Measurements from ENCODE around the gene ACTL7B.
"Not testable (repeated sequence)": the region's sequence is repeated elsewhere in the genome, so short reads cannot be mapped to it uniquely, and the experiment has no call there.

The ACTL7B gene

DNA sequence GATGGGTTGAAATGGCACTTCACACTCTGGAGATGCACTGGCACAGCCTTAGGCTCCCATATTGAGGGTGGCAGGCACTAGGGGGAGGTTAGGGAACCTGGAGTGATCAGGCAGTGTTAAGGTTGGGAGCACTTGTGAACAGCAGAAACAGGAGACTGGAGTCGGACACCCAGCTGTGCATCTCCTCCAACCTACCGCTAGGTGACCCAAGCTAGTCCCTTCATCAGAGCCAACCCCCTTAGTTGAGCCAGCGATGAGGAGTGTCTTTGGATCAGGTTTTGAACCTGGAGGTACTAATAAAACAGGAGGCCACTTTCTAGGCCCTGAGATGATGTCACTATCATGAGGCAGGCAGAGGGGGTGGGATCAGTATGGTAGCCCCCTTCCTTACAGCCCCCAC lies 1.7 kb downstream of the ACTL7B start:
- H3K27me3 ChIP-seq (ENCODE audit: control insufficient read depth, insufficient read depth, low read length): no peaks in the 10 kb centered on the region
- H3K9ac ChIP-seq (ENCODE audit: low read length): no peak overlapping the region
- no peaks in the 10 kb centered on the region for H3K9me3 ChIP-seq (ENCODE audit: control insufficient read depth, low read depth, low read length)
- H3K4me1 ChIP-seq (ENCODE audit: control insufficient read depth, low read depth, low read length): no peaks in the 10 kb centered on the region
- H3K36me3 ChIP-seq (ENCODE audit: control insufficient read depth, low read depth, low read length): no peaks in the 10 kb centered on the region
- no peak overlapping the region for H3K27ac ChIP-seq (ENCODE audit: low read length)
- H3K4me3 ChIP-seq (ENCODE audit: low read length): no peak overlapping the region

DNA sequence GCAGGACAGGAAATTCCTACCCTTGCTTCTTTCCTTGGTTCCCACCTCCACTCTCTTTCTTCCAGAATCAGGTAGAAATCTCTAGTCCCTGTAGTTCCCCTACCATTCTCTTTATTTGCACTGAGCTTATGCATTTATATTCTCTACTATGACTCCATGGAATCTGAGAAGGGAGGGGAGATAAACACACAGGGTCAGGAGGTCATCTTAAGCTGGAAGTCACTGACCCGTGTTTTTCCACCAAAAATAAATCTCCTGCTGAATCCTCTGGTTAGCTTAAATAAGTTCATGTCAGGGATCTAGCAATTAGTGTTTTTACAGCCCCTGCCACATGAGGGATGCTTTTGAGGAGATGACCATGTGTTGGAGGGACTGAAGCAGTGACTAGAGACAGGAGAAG lies 3.7 kb downstream of the ACTL7B start:
- Histone ChIP-seq H3K27me3 (ENCODE audit: control insufficient read depth, insufficient read depth, low read length) (no peaks in the 10 kb centered on the region), H3K36me3 (ENCODE audit: control insufficient read depth, low read depth, low read length) (no peaks in the 10 kb centered on the region), H3K4me1 (ENCODE audit: control insufficient read depth, low read depth, low read length) (no peaks in the 10 kb centered on the region), H3K27ac (ENCODE audit: low read length) (no peak overlapping the region), H3K4me3 (ENCODE audit: low read length) (no peak overlapping the region), H3K9me3 (ENCODE audit: control insufficient read depth, low read depth, low read length) (no peaks in the 10 kb centered on the region), H3K9ac (ENCODE audit: low read length) (no peak overlapping the region)

DNA sequence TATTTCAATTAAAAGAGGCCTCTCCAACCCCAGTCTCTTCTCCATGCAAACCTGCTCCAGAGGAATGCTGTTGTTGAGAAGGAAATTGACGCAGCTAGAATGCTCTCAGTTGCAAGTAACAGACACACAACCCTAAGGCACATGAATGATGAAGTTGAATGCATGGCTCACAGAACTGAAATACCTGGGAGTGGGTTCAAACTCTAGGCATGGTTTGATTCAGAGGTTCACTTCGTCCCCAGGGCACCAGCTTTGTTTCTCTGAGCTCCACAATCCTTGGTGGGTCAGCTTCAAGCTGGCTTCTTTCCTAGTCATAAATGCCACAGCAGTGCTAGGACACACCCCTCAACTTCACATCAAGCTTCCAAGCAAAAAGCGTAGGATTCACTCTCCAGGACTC lies 4.6 kb downstream of the ACTL7B start:
- Histone ChIP-seq H3K27ac (ENCODE audit: low read length) (no peak overlapping the region), H3K36me3 (ENCODE audit: control insufficient read depth, low read depth, low read length) (no peaks in the 10 kb centered on the region), H3K4me1 (ENCODE audit: control insufficient read depth, low read depth, low read length) (no peaks in the 10 kb centered on the region)

DNA sequence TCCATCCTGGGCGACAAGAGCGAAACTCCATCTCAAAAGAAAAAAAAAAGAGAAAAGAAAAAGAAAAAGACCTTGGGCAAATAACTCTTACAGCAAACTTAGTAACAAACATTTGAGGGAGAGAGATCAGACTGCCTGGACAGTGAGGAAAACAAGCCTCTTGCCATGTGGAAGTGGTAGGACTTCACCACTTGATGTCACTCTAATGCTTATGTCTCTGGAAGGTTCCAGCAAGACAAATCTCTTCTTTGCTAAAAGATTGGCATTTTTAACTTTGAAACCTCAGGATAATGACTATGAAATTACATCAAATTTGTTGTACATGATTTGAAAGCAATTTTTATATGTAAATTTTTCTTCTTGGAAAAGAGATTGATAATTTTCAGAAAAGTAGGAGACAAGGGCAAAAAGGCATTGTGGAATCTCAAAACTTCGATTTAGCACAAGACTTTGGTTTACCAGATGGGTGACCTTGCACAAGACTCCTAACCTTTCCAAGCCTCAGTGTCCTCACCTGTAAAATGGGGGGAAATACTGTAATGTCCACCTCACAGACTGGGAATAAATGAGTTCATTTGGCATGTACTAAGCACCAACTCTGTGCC lies 5.4 kb downstream of the ACTL7B start:
- Histone ChIP-seq H3K27me3 (ENCODE audit: control insufficient read depth, insufficient read depth, low read length) (no peaks in the 10 kb centered on the region), H3K9ac (ENCODE audit: low read length) (no peak overlapping the region), H3K4me1 (ENCODE audit: control insufficient read depth, low read depth, low read length) (no peaks in the 10 kb centered on the region), H3K36me3 (ENCODE audit: control insufficient read depth, low read depth, low read length) (no peaks in the 10 kb centered on the region), H3K27ac (ENCODE audit: low read length) (no peak overlapping the region), H3K9me3 (ENCODE audit: control insufficient read depth, low read depth, low read length) (no peaks in the 10 kb centered on the region), H3K4me3 (ENCODE audit: low read length) (no peak overlapping the region)

More for the DNA sequence above, 4.6 kb downstream of the ACTL7B start:
- Histone ChIP-seq H3K9me3 (ENCODE audit: control insufficient read depth, low read depth, low read length) (no peaks in the 10 kb centered on the region), H3K9ac (ENCODE audit: low read length) (no peak overlapping the region), H3K4me3 (ENCODE audit: low read length) (no peak overlapping the region), H3K27me3 (ENCODE audit: control insufficient read depth, insufficient read depth, low read length) (no peaks in the 10 kb centered on the region)

DNA sequence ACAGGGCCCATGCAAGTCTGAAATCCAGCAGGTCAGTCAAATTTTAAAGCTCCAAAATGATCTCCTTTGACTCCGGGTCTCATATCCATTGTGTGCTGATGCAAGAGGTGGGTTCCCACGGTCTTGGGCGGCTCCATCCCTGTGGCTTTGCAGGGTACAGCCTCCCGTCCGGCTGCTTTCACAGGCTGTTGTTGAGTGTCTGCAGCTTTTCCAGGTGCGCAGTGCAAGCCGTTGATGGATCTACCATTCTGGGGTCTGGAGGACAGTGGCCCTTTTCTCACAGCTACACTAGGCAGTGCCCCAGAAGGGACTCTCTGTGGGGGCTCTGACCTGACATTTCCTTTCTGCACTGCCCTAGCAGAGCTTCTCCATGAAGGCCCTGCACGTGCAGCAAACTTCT lies 7.5 kb downstream of the ACTL7B start:
- H3K9ac ChIP-seq (ENCODE audit: low read length); H3K9me3 ChIP-seq (ENCODE audit: control insufficient read depth, low read depth, low read length); H3K27ac ChIP-seq (ENCODE audit: low read length); H3K4me1 ChIP-seq (ENCODE audit: control insufficient read depth, low read depth, low read length); H3K4me3 ChIP-seq (ENCODE audit: low read length); H3K27me3 ChIP-seq (ENCODE audit: control insufficient read depth, insufficient read depth, low read length); H3K36me3 ChIP-seq (ENCODE audit: control insufficient read depth, low read depth, low read length): not testable (repeated sequence)

DNA sequence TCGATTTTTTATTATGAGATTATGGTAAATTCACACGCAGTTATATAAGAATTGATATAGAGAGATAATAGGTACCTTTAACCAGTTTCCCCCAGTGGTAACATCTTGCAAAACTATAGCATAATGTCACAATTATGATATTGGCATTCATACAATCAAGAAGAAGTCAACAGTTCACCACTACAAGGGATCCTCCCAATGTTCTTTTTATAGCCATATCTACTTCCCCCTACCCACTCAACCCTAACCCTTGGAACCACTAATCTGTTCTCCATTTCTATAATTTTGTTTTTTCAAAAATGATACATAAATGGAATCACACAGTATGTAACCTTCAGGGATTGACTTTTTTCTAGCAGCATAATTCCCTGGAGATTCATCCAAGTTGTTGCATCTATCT lies 9.8 kb downstream of the ACTL7B start:
- H3K27ac ChIP-seq (ENCODE audit: low read length): no peak overlapping the region
- H3K4me3 ChIP-seq (ENCODE audit: low read length): no peak overlapping the region
- H3K4me1 ChIP-seq (ENCODE audit: control insufficient read depth, low read depth, low read length): no peaks in the 10 kb centered on the region
- H3K36me3 ChIP-seq (ENCODE audit: control insufficient read depth, low read depth, low read length): no peaks in the 10 kb centered on the region
- no peak overlapping the region for H3K9ac ChIP-seq (ENCODE audit: low read length)
- no peaks in the 10 kb centered on the region for H3K9me3 ChIP-seq (ENCODE audit: control insufficient read depth, low read depth, low read length)
- H3K27me3 ChIP-seq (ENCODE audit: control insufficient read depth, insufficient read depth, low read length): no peaks in the 10 kb centered on the region

DNA sequence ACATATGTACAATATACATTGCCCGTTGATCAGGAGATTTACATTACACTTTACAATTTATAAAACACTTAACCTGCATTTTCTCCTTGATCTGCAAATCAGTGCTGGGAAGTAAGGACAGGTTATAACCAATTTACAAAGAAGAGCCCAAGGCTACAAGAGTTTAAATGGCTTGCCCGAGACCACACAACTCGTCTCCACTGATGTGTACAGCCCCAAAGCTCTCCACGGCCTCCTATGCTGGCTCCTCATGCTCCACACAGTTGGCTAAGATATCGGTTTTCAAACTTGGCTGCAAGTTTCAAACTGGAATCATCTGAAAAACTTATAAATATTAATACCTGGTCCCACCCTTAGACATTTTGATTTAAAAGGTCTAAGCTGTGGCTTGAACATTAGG lies 10.3 kb downstream of the ACTL7B start:
- no peak overlapping the region for H3K4me3 ChIP-seq (ENCODE audit: low read length)
- H3K9ac ChIP-seq (ENCODE audit: low read length): no peak overlapping the region
- H3K4me1 ChIP-seq (ENCODE audit: control insufficient read depth, low read depth, low read length): no peaks in the 10 kb centered on the region
- no peaks in the 10 kb centered on the region for H3K9me3 ChIP-seq (ENCODE audit: control insufficient read depth, low read depth, low read length)
- H3K36me3 ChIP-seq (ENCODE audit: control insufficient read depth, low read depth, low read length): no peaks in the 10 kb centered on the region
- H3K27ac ChIP-seq (ENCODE audit: low read length): no peak overlapping the region
- no peaks in the 10 kb centered on the region for H3K27me3 ChIP-seq (ENCODE audit: control insufficient read depth, insufficient read depth, low read length)

DNA sequence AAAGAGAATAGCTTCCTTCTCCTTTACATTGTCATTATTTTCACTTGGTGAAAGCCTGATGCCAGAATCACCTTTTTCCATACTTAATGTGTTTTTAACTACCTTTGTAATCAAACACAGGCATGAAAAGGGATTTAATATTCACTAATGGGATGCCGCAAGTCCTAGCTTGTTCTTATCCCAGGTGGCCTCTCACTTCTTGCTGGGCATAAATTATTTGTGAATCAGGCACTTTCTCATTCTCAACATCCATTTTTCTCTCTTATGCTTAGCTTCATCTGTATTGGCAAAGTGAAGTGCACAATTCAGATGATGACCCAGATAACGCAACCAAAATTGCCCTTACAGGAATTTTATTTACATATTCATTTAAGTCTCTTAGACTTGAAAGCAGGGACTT lies 10.9 kb downstream of the ACTL7B start:
- no peaks in the 10 kb centered on the region for H3K4me1 ChIP-seq (ENCODE audit: control insufficient read depth, low read depth, low read length)
- no peak overlapping the region for H3K27ac ChIP-seq (ENCODE audit: low read length)
- no peak overlapping the region for H3K4me3 ChIP-seq (ENCODE audit: low read length)
- H3K9ac ChIP-seq (ENCODE audit: low read length): no peak overlapping the region
- H3K9me3 ChIP-seq (ENCODE audit: control insufficient read depth, low read depth, low read length): no peaks in the 10 kb centered on the region
- H3K27me3 ChIP-seq (ENCODE audit: control insufficient read depth, insufficient read depth, low read length): no peaks in the 10 kb centered on the region
- H3K36me3 ChIP-seq (ENCODE audit: control insufficient read depth, low read depth, low read length): no peaks in the 10 kb centered on the region

DNA sequence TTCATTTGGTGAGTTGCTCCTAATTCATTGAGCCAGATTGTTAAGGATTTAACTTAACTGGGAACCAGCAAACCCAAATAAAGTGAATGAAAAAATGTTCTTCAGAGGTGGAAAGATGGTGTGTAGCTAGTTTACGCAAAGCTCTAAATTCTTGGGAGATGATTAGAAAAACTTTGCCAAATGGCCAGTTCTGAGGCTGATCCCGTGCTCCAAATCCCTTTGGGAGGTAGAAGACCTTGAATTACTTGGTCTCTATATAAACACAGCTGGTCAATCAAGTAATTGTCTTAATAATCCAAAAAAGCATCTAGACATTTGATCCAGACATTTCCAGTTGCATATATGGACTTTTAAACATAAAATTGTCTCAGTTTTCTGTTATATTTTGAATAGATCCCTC lies 11.4 kb downstream of the ACTL7B start:
- Histone ChIP-seq H3K4me1 (ENCODE audit: control insufficient read depth, low read depth, low read length) (no peaks in the 10 kb centered on the region), H3K36me3 (ENCODE audit: control insufficient read depth, low read depth, low read length) (no peaks in the 10 kb centered on the region), H3K9ac (ENCODE audit: low read length) (no peak overlapping the region), H3K9me3 (ENCODE audit: control insufficient read depth, low read depth, low read length) (no peaks in the 10 kb centered on the region), H3K27ac (ENCODE audit: low read length) (no peak overlapping the region), H3K27me3 (ENCODE audit: control insufficient read depth, insufficient read depth, low read length) (no peaks in the 10 kb centered on the region), H3K4me3 (ENCODE audit: low read length) (no peak overlapping the region)

DNA sequence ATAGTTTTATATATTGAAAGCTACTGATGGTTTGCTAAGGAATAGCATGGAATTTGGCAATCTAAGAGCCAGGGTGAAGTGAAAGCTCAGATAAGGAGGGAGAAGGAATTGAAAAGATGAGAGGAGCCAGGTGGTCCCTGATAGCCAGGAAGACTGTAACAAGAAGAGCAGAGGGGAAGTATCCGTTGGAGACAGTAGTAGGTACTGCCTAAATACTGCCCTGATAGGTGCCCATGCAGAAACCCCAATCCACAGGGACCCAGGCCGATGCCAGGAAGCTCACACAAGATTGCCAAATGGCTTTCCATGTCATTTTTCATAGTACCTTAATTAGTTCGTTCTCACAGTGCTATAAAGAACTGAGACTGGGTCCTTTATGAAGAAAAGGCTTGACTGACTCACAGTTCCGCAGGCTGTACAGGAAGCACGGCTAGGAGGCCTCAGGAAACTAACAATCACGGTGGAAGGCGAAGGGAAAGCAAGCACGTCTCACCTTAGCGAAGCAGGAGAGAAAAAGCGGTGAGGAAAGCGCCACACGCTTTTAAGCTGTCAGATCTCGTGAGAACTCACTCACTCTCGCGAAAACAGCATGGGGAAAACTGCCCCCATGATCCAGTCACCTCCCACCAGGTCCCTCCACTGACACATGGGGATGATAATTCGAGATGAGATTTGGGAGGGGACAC lies 13.0 kb downstream of the ACTL7B start:
- H3K27me3 ChIP-seq (ENCODE audit: control insufficient read depth, insufficient read depth, low read length): no peaks in the 10 kb centered on the region
- no peaks in the 10 kb centered on the region for H3K4me1 ChIP-seq (ENCODE audit: control insufficient read depth, low read depth, low read length)
- no peak overlapping the region for H3K9ac ChIP-seq (ENCODE audit: low read length)
- no peaks in the 10 kb centered on the region for H3K36me3 ChIP-seq (ENCODE audit: control insufficient read depth, low read depth, low read length)
- no peak overlapping the region for H3K4me3 ChIP-seq (ENCODE audit: low read length)
- H3K27ac ChIP-seq (ENCODE audit: low read length): no peak overlapping the region
- no peaks in the 10 kb centered on the region for H3K9me3 ChIP-seq (ENCODE audit: control insufficient read depth, low read depth, low read length)

DNA sequence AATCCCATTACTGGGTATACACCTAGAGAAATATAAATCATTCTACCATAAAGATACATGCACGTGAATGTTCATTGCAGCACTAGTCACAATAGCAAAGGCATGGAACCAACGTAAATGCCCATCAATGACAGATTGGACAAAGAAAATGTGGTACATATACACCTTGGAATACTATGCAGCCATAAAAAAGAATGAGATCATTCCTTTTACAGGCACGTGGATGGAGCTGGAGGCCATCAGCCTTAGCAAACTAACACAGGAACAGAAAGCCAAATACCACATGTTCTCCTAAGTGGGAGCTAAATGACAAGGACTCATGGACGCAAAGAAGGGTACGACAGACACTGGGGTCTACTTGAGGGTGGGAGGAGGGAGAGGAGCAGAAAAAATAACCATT lies 16.2 kb downstream of the ACTL7B start:
- not testable (repeated sequence) for H3K9me3 ChIP-seq (ENCODE audit: control insufficient read depth, low read depth, low read length); H3K4me1 ChIP-seq (ENCODE audit: control insufficient read depth, low read depth, low read length); H3K36me3 ChIP-seq (ENCODE audit: control insufficient read depth, low read depth, low read length); H3K4me3 ChIP-seq (ENCODE audit: low read length); H3K9ac ChIP-seq (ENCODE audit: low read length); H3K27ac ChIP-seq (ENCODE audit: low read length); H3K27me3 ChIP-seq (ENCODE audit: control insufficient read depth, insufficient read depth, low read length)

DNA sequence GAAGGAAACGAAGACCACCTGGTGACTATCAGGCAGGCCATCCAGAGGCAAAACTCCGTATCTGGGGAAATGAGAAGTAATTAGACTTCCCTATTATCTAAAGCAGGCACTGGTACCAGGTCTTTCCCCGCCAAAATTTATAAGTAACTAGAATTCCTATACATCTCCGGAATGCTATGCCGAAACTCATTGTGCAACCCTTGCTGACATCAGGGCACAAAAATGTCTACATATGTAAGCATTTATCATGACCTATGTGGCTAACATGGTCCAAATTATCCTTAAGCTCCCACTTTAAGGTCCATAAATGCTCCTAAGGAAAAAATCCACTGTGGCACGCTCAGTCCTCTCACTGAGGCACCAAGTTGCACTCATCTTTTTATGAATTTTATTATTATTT lies 17.8 kb downstream of the ACTL7B start:
- Histone ChIP-seq H3K4me1 (ENCODE audit: control insufficient read depth, low read depth, low read length) (peaks cover 3% of the 10 kb centered on the region), H3K27ac (ENCODE audit: low read length) (no peak overlapping the region), H3K27me3 (ENCODE audit: control insufficient read depth, insufficient read depth, low read length) (no peaks in the 10 kb centered on the region), H3K36me3 (ENCODE audit: control insufficient read depth, low read depth, low read length) (no peaks in the 10 kb centered on the region), H3K9ac (ENCODE audit: low read length) (no peak overlapping the region), H3K9me3 (ENCODE audit: control insufficient read depth, low read depth, low read length) (no peaks in the 10 kb centered on the region), H3K4me3 (ENCODE audit: low read length) (no peak overlapping the region)
